UCSD-AML1 (cell line): ENCODE measurements around the gene NELFE.
"Not testable (repeated sequence)": the region's sequence is repeated elsewhere in the genome, so short reads cannot be mapped to it uniquely, and the experiment has no call there.

Experiments
- DNase-seq: peaks from one replicate; lab custom pipeline; 2025; ENCODE audit not compliant: unreplicated experiment; lab: John Stamatoyannopoulos, UW

NELFE gene

GRCh38 chr6:31920811-31921210 lies 38.0 kb downstream of the NELFE start:
- DNase-seq: no peak

- no peak for DNase-seq
These were observed 39.0 kb downstream of the NELFE start for GRCh38 chr6:31919624-31920303.

GRCh38 chr6:31918069-31918720 lies 40.6 kb downstream of the NELFE start:
- no peak for DNase-seq

- DNase-seq: no peak
These were observed 43.0 kb downstream of the NELFE start for GRCh38 chr6:31915756-31916155.

- no peak for DNase-seq
These were observed 43.4 kb downstream of the NELFE start for GRCh38 chr6:31915351-31915750.

GRCh38 chr6:31911826-31912585 lies 46.8 kb downstream of the NELFE start:
- no peak for DNase-seq

GRCh38 chr6:31909298-31909697 lies 49.5 kb downstream of the NELFE start:
- DNase-seq: not testable (repeated sequence)

- no peak for DNase-seq
These were observed 50.0 kb downstream of the NELFE start for GRCh38 chr6:31908791-31909190.

- DNase-seq: not testable (repeated sequence)
These were observed 50.5 kb downstream of the NELFE start for GRCh38 chr6:31908255-31908654.

- DNase-seq: peak; percentile 41
These were observed 51.5 kb downstream of the NELFE start for GRCh38 chr6:31907158-31907813.

- DNase-seq: not testable (repeated sequence)
These were observed 52.0 kb downstream of the NELFE start for GRCh38 chr6:31906727-31907126.

- DNase-seq: no peak
These were observed 52.6 kb downstream of the NELFE start for GRCh38 chr6:31906122-31906521.

GRCh38 chr6:31905041-31905440 lies 53.7 kb downstream of the NELFE start:
- DNase-seq: no peak

GRCh38 chr6:31903957-31904356 lies 54.8 kb downstream of the NELFE start:
- no peak for DNase-seq
